Measurements from ENCODE around the gene DDX54.
A peak's percentile ranks its signal among the peaks of the same experiment; 100 is the strongest.

The DDX54 gene, protein sequence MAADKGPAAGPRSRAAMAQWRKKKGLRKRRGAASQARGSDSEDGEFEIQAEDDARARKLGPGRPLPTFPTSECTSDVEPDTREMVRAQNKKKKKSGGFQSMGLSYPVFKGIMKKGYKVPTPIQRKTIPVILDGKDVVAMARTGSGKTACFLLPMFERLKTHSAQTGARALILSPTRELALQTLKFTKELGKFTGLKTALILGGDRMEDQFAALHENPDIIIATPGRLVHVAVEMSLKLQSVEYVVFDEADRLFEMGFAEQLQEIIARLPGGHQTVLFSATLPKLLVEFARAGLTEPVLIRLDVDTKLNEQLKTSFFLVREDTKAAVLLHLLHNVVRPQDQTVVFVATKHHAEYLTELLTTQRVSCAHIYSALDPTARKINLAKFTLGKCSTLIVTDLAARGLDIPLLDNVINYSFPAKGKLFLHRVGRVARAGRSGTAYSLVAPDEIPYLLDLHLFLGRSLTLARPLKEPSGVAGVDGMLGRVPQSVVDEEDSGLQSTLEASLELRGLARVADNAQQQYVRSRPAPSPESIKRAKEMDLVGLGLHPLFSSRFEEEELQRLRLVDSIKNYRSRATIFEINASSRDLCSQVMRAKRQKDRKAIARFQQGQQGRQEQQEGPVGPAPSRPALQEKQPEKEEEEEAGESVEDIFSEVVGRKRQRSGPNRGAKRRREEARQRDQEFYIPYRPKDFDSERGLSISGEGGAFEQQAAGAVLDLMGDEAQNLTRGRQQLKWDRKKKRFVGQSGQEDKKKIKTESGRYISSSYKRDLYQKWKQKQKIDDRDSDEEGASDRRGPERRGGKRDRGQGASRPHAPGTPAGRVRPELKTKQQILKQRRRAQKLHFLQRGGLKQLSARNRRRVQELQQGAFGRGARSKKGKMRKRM

GRCh38 chr12:113185180-113186032, at the start of gene DDX54, which contains the start of gene RITA1:
Gene DDX54 (minus strand): TSS chr12:113185478. CDS start chr12:113185451, 27 bp downstream.
Gene RITA1 (plus strand): TSS chr12:113185721. CDS start chr12:113186747, 1,026 bp downstream.
- H3K9me3 Mint-ChIP-seq: no peaks in the 10 kb centered on the region
- H3K36me3 Mint-ChIP-seq: peaks cover 64% of the 10 kb centered on the region
- H3K27ac Mint-ChIP-seq: peak within 1 kb of the TSS; percentile 95
- H3K4me1 Mint-ChIP-seq: peaks cover 26% of the 10 kb centered on the region
- H3K4me3 Mint-ChIP-seq: peak within 1 kb of the TSS; percentile 84
- DNase-seq (ENCODE audit: low spot score in 2 of 2): peak; percentile 86 to 94
- peak; percentile 67 for ATAC-seq

DNA sequence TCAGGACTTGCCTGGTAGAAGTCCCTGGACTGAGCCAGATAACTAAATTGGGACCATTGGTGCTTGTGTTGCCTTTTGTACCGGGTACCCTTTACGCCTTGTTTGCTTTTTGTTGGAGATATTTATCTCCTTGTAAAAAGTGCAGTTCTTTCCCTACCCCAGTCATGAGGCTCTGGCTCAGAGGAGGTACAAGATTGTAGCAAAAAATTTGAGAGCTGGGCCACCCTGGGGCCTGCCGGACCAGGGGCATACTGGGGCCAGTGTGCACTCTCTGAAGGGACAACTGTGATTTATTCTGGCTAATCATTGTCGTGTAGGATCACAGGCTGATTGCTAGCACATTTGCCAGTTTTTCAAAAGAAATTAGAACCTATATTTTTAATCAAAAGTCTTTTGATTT, 49.2 kb upstream of the DDX54 start:
- Mint-ChIP-seq H3K36me3 (peaks cover 26% of the 10 kb centered on the region), H3K27ac (no peak overlapping the region), H3K4me1 (peaks cover 17% of the 10 kb centered on the region), H3K9me3 (no peaks in the 10 kb centered on the region), H3K4me3 (no peak overlapping the region)
- DNase-seq (ENCODE audit: low spot score in 2 of 2) (no peak), ATAC-seq (no peak)

DNA sequence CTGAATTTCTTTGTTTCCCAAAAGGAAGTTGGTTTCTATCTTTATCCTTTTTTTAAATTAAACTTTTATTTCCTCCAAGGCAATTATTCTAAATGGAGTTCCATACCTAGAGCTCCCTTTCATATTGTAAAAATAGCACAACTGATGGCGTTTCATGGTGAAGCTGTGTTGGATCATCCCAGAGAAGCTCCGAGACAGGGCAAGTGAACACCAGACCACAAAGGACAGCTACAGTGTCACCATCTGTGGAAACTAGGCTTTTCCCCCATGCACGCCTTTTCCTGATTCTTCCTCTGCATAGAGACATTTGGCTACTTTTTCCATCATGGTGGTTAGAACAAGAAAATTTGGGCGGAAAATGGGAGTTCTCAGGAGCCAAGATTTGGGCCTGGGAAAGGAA, 48.7 kb upstream of the DDX54 start:
- Mint-ChIP-seq H3K4me3 (no peak overlapping the region), H3K9me3 (no peaks in the 10 kb centered on the region), H3K27ac (no peak overlapping the region), H3K4me1 (peaks cover 13% of the 10 kb centered on the region), H3K36me3 (peaks cover 25% of the 10 kb centered on the region)
- ATAC-seq: no peak
- DNase-seq (ENCODE audit: low spot score in 2 of 2): no peak

GRCh38 chr12:113232840-113233585, 47.7 kb upstream of the DDX54 start:
- DNase-seq (ENCODE audit: low spot score in 2 of 2) (peak in 1 of 2 donors; percentile 58), ATAC-seq (peak; percentile 62)
- Mint-ChIP-seq H3K36me3 (peaks cover 31% of the 10 kb centered on the region), H3K9me3 (no peaks in the 10 kb centered on the region), H3K4me1 (peaks cover 13% of the 10 kb centered on the region), H3K4me3 (peak overlapping the region; percentile 47), H3K27ac (no peak overlapping the region)

DNA sequence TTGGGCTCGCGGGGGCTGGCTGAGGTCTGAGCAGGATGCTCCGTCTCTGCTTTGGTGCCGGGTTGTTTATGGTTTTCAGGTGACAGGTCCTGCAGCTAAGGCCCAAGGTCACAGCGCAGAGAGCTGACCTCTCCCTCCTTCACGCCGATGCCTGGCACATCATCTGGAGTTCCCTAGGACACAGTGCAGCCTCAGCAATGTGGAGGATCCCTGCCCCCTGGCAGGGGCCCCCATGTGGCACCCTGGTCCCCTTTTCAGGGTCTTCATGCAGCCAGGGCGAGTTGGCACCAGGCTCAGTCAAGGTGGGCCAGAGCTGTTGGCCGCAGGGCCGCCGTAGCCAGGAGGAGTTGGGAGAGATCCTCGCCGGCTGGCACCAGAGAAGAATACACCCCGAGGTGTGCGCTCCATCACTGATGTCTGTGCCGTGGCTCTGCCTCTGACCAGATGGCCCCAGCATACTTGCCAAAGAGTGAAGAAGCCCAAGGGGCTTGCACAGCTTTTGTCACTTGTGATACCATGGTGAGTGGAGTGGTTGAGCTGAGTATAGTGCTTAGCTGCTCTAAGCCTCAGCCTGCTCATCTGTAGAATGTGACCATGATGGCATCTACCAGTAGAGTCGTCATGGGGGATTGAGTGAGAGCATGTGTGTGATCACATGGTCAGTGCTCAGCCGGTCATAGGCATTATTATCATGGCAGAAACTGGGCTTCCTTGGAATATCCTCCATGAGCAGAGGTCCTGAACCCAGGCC, 47.0 kb upstream of the DDX54 start:
- H3K4me1 Mint-ChIP-seq: peaks cover 13% of the 10 kb centered on the region
- DNase-seq (ENCODE audit: low spot score in 2 of 2) (no peak), ATAC-seq (no peak)
- no peaks in the 10 kb centered on the region for H3K9me3 Mint-ChIP-seq
- peaks cover 31% of the 10 kb centered on the region for H3K36me3 Mint-ChIP-seq
- peak overlapping the region; percentile 47 for H3K4me3 Mint-ChIP-seq
- no peak overlapping the region for H3K27ac Mint-ChIP-seq

- no peak overlapping the region for H3K27ac Mint-ChIP-seq
- no peak overlapping the region for H3K4me3 Mint-ChIP-seq
- H3K36me3 Mint-ChIP-seq: peaks cover 31% of the 10 kb centered on the region
- DNase-seq (ENCODE audit: low spot score in 2 of 2) (no peak), ATAC-seq (no peak)
- peaks cover 13% of the 10 kb centered on the region for H3K4me1 Mint-ChIP-seq
- no peaks in the 10 kb centered on the region for H3K9me3 Mint-ChIP-seq
These were observed 46.2 kb upstream of the DDX54 start for GRCh38 chr12:113231235-113232088.

DNA sequence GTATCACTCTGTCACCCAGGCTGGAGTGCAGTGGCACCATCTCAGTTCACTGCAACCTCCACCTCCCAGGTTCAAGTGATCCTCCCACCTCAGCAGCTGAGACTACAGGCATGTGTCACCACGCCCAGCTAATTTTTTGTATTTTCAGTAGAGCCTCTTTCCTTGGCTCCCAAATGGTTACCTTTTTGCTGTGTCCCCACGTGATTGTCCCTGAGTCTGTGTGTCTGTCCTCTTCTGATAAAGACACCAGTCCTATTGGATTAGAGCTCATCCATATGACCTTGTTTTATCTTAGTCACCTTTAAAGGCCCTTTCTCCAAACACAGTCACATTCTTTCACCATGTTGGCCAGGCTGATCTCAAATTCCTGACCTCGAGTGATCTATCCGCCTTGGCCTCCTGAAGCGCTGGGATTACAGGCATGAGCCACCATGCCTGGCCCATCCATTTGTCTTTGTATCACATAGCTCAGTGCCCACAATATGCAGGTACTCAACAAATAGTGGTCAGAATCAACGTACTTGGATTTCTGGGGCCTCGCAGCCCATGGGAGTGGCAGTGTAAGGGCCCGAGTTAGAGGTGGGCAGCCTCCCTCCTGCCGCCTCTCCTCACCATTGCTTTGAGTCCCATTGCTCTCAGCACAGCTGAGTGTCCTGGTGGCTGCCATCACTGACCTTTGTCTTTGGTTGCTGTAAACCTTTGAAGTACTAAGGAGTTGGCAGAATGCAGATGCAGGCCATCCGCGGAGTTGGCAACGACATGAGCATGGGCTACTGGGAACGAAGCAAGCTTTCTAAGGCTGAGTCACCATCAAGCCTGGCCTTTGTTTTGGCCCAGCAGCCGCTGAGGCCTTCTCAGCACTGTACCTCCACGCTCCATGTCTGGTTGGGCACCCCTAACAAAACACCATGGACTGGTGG, 45.3 kb upstream of the DDX54 start:
- H3K27ac Mint-ChIP-seq: peak overlapping the region; percentile 11
- H3K36me3 Mint-ChIP-seq: peaks cover 31% of the 10 kb centered on the region
- no peaks in the 10 kb centered on the region for H3K9me3 Mint-ChIP-seq
- peaks cover 9% of the 10 kb centered on the region for H3K4me1 Mint-ChIP-seq
- H3K4me3 Mint-ChIP-seq: no peak overlapping the region
- no peak for ATAC-seq
- no peak for DNase-seq (ENCODE audit: low spot score in 2 of 2)

DNA sequence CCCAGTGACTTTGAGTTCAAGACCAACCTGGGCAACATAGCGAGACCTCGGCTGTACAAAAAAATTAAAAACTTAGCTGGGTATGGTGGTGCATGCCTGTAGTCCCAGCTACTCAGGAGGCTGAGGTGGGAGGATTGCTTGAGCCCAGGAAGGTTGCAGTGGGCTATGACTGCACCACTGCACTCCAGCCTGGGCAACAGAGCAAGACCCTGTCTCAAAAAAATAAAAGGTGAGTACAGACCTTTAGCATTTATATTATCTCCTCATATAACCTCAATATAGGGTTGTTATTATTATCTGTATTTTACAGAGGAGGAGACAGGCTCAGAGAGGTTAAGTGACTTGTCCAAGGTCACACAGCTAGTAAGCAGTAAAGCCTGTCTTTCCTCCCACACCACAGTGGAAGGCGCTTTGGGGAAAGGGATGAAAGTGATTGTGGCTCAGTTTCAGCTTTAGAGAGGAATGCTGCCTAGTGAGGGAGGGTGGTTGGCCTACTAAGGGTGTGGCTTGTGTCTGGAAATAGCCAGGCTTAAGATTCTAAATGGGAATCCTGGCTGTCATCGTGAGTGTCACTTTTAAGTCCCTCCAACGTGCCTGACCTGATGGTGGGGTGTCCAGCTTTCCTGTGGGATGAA, 43.2 kb upstream of the DDX54 start:
- Mint-ChIP-seq H3K9me3 (no peaks in the 10 kb centered on the region), H3K27ac (no peak overlapping the region), H3K4me3 (no peak overlapping the region), H3K36me3 (peaks cover 29% of the 10 kb centered on the region), H3K4me1 (peaks cover 7% of the 10 kb centered on the region)
- DNase-seq (ENCODE audit: low spot score in 2 of 2) (no peak), ATAC-seq (no peak)

GRCh38 chr12:113227686-113228391, 42.6 kb upstream of the DDX54 start:
- Mint-ChIP-seq H3K9me3 (no peaks in the 10 kb centered on the region), H3K4me1 (peaks cover 12% of the 10 kb centered on the region), H3K36me3 (peaks cover 24% of the 10 kb centered on the region), H3K27ac (no peak overlapping the region), H3K4me3 (no peak overlapping the region)
- no peak for ATAC-seq
- DNase-seq (ENCODE audit: low spot score in 2 of 2): no peak

- ATAC-seq (no peak), DNase-seq (ENCODE audit: low spot score in 2 of 2) (no peak)
- H3K4me3 Mint-ChIP-seq: no peak overlapping the region
- peaks cover 25% of the 10 kb centered on the region for H3K36me3 Mint-ChIP-seq
- H3K4me1 Mint-ChIP-seq: peaks cover 21% of the 10 kb centered on the region
- no peaks in the 10 kb centered on the region for H3K9me3 Mint-ChIP-seq
- no peak overlapping the region for H3K27ac Mint-ChIP-seq
These were observed 41.7 kb upstream of the DDX54 start for GRCh38 chr12:113226696-113227568.

GRCh38 chr12:113224955-113225354, 39.7 kb upstream of the DDX54 start:
- peaks cover 21% of the 10 kb centered on the region for H3K4me1 Mint-ChIP-seq
- H3K4me3 Mint-ChIP-seq: no peak overlapping the region
- ATAC-seq (no peak), DNase-seq (ENCODE audit: low spot score in 2 of 2) (no peak)
- no peaks in the 10 kb centered on the region for H3K9me3 Mint-ChIP-seq
- no peak overlapping the region for H3K27ac Mint-ChIP-seq
- peaks cover 29% of the 10 kb centered on the region for H3K36me3 Mint-ChIP-seq

All from stimulated activated effector memory CD8-positive, alpha-beta T cell treated with anti-CD3 and anti-CD28 coated beads, Interleukin-12 subunit alpha, Interleukin-12 subunit beta, amount 100 ng/mL, for 72 hours (primary cell).